ENCODE data around the gene BST1.

BST1 gene, protein sequence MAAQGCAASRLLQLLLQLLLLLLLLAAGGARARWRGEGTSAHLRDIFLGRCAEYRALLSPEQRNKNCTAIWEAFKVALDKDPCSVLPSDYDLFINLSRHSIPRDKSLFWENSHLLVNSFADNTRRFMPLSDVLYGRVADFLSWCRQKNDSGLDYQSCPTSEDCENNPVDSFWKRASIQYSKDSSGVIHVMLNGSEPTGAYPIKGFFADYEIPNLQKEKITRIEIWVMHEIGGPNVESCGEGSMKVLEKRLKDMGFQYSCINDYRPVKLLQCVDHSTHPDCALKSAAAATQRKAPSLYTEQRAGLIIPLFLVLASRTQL

DNA sequence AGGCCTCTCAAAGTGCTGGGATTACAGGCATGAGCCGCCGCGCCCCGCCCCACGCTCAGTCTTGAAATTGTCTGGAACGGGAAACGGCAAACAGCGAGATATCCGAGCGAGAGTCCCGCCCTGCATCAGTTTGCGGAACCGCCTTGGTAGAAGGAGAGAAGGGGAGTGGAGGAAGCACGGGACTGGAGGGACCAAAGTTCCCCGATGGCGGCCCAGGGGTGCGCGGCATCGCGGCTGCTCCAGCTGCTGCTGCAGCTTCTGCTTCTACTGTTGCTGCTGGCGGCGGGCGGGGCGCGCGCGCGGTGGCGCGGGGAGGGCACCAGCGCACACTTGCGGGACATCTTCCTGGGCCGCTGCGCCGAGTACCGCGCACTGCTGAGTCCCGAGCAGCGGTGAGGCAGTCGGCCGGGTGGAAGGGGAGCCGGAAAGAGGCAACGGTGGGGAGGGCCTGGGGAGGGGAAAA lies at the start of gene BST1:
Gene BST1 (plus strand): TSS at position 125 of the 463 bp plus-strand sequence. CDS start 80 bp downstream, at position 205.
- DNase-seq, result peak; percentile 80

DNA sequence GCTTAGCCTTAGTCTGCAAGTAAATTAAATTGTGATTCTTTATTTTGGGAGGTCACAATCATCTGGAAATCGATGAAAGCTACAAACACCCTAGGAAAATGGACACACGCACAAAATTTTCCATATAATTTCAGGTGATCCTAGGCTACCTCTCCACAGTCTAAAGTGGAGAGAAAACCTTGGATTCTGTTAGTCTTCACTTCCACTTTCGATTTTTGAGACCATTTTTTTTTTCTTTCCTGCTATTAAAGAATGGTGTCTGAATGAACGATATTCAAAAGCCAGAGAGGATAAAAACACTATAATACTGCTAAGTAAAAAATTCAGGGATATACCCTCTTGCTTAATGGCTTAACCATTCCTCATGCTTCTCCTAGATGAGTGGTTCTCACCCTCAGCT lies 49.4 kb upstream of the BST1 start:
- no peak for DNase-seq

- DNase-seq, result peak; percentile 94
These were observed 48.8 kb upstream of the BST1 start for GRCh38 chr4:15653864-15654592.

DNA sequence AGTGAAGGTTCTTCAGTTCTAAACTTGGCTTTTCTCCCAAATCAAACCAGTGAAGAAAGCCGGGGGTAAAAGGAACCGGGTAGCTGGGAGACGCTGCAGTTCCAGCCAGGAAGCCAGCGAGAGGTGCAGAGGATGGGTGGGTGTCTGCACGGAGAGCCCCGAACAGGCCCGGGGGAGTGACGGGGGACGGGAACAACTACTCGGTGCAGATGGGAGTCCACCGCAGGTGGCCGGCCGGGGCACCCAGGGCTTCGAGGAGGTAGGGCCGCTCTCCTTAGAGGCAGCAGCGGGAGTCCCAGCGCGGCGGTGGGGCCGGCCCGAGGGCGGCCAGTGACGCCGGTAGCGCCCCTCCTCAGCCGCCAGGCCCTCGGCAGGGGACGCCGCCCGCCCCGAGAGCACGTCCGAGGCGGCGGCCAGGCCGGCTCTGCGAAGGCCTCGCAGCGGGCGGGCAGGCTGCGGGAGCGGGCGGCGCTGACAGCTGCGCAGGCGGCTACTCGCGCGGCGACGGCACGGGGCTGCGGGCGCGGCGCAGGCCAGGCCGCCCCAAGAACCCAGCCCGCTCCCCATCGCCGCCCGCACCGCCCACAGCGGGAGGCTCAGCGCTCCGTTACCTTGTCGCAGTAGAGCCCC lies 48.2 kb upstream of the BST1 start:
- peak; percentile 58 for DNase-seq

- peak; percentile 90 for DNase-seq
These were observed 47.4 kb upstream of the BST1 start, which contains the start of gene FBXL5 for GRCh38 chr4:15655223-15656037. Gene FBXL5, minus strand, starts transcription at chr4:15655357. Its CDS starts 70 bp downstream, at chr4:15655287.

GRCh38 chr4:15656038-15656470 lies 46.8 kb upstream of the BST1 start:
- DNase-seq, result no peak

DNA sequence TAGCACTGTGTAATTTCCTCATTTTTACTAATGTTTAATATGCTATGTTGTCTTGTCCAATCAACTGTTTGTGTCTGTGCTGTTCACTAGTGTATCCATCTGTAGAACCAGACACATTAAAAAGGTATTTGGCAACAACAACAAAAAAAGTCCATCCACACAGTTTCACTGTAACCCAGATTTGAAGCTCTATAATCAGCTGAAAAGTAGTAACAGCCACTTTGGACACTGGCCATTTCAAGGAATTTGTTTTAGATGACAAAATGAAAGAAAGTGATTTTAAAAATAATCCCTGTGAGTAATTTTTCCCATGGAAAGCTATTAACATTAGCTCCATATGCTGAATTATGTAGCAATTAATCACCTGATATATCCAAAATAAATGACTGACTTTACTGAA lies 45.5 kb upstream of the BST1 start:
- no peak for DNase-seq

DNA sequence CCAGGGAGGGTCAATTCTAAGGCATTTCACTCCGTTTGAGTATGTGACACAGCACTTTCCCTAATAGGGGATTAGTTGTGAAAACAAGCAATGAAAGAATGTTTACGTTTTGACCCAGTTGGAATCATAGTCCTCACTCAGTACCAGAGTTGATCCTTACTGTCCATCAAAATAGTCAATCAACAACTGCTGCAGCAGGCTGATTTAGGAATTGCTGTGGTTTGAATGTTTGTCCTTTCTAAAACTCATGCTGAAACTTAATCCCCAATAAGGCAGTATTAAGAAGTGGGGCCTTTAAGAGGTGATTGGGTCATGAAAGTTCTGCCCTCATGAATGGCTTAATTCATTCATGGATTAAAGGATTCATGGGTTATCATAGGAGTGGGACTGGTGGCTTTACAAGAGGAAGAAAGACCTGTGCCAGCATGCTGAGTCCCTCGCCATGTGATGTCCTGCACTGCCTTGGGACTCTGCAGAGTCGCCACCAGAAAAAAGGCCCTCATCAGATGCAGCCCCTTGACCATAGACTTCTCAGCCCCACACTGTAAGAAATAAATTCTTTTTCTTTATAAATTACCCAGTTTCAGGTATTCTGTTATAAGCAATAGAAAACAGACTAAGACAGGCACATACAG lies 44.6 kb upstream of the BST1 start:
- DNase-seq, result no peak

- no peak for DNase-seq
These were observed 44.1 kb upstream of the BST1 start for GRCh38 chr4:15658781-15659180.

GRCh38 chr4:15659768-15660570 lies 42.9 kb upstream of the BST1 start:
- DNase-seq, result peak; percentile 72

- peak; percentile 56 for DNase-seq
These were observed 37.0 kb upstream of the BST1 start for GRCh38 chr4:15665753-15666365.

GRCh38 chr4:15667006-15667405 lies 35.9 kb upstream of the BST1 start:
- DNase-seq, result no peak

GRCh38 chr4:15668566-15669435 lies 34.1 kb upstream of the BST1 start:
- DNase-seq, result no peak

- DNase-seq, result no peak
These were observed 32.3 kb upstream of the BST1 start for GRCh38 chr4:15670576-15670975.

DNA sequence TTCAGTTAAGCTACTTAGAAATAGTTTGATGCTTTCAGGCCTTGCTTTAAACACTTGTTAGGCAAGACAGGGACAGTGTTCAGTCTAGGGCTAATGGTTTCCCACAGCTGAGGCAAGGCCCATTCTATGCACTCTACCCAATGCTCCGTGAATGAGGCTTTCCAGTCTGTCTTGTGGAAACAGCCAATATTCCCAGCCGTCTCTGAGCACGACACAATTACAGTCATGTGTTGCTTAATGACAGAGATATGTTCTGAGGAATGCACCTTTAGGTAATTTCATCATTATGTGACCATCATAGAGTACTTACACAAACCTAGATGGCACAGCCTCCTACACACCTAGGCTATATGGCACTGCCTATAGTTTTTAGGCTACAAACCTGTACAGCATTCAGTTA lies 30.8 kb upstream of the BST1 start:
- DNase-seq, result no peak

GRCh38 chr4:15673337-15673736 lies 29.5 kb upstream of the BST1 start:
- DNase-seq, result no peak

DNA sequence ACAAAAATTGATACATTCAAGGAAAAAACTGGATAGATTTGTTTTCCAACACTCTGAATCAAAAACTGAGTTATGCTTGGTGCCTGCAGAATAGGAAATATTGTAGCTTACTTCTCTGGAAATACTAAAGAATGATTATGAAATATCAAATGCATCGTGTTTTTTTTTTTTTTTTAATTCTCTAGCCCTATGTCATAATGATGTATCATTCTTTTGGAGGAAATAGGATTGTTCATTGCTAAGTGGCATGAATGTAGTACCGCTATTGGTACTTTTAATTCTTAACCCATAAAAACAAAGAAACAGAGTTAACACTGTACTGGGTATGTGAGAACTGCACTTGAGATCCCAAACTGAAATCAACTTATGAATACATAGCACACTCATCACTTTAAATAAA lies 28.8 kb upstream of the BST1 start:
- no peak for DNase-seq

DNA sequence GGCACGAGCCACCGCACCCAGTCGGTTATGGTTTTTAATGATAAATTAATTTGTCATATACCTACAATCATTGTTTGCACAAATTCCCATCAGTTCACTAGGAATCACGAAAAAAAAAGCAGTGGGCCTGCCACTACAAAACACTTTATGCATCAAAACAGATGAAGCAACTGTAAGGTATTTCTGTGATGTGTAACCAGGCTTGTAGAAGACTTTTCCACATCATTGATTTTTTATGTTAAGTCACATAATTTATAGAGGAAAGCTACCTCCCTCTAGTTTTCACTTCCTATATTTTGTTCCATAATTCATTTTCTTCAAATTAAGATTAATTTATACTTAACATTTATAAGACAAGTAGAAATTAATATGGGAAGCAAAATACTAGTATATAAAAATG lies 27.9 kb upstream of the BST1 start:
- no peak for DNase-seq

- DNase-seq, result no peak
These were observed 27.5 kb upstream of the BST1 start for GRCh38 chr4:15675356-15675755.

DNA sequence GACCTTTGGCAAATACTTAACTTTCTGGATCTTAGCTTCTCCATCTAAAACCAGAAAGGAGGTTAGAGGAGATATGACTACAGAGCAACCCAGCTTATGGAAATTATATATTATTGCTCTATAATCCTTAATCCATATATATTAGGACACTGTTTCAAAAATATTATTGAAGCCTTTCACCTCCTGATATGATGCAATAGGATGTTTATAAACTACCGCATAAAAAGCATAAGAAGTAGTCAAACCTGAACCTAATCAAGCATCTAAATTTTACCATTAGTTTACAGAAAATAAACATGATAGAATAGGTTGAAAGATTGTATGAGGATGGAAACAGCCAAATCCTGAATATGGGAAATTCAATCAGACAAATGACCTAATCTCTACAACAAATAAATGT lies 26.8 kb upstream of the BST1 start:
- DNase-seq, result no peak
